ENCODE measurements around the gene SMYD2.

SMYD2 gene

DNA sequence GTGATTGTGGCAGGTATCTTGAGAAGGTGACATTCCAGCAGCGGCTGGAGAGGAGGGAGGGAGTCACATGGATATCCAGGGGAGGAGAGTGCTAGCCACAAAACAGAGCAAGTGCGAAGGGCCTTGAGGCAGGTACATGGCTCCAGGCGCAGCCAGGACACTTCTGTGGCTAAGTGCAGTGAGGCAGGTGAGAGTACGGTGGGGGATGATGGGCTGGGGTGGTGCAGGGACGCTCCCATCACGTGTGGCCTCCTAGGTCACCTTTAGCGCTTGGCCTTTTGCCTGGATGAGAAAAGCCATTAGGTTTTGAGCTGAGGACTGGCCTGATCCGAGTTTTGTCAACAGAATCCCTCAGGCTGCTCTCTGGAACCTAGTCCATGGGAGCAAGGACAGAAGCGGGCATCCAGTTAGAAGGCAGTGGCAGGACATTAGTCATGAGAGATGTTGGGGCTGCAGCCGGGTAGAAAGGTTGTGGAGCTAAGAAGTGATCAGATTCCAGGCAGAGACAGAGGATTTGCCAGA, 31.6 kb downstream of the SMYD2 start:
- peaks cover 11% of the 10 kb centered on the region; the same call in 1 of the 2 replicates for H3K4me1 ChIP-seq (ENCODE audit: insufficient read depth, low read length)
- peaks cover 46% of the 10 kb centered on the region for H3K27me3 ChIP-seq (ENCODE audit: insufficient read depth, low read length)
- H3K9ac ChIP-seq (ENCODE audit: low read depth, low read length), result no peak overlapping the region
- H3K27ac ChIP-seq (ENCODE audit: low read length), result no peak overlapping the region
- H3K36me3 ChIP-seq (ENCODE audit: insufficient read depth, low read depth, low read length), result no peaks in the 10 kb centered on the region
- no peaks in the 10 kb centered on the region for H3K9me3 ChIP-seq (ENCODE audit: insufficient read depth, low read depth, low read length)
- H3K4me3 ChIP-seq (ENCODE audit: low read length), result no peak overlapping the region

DNA sequence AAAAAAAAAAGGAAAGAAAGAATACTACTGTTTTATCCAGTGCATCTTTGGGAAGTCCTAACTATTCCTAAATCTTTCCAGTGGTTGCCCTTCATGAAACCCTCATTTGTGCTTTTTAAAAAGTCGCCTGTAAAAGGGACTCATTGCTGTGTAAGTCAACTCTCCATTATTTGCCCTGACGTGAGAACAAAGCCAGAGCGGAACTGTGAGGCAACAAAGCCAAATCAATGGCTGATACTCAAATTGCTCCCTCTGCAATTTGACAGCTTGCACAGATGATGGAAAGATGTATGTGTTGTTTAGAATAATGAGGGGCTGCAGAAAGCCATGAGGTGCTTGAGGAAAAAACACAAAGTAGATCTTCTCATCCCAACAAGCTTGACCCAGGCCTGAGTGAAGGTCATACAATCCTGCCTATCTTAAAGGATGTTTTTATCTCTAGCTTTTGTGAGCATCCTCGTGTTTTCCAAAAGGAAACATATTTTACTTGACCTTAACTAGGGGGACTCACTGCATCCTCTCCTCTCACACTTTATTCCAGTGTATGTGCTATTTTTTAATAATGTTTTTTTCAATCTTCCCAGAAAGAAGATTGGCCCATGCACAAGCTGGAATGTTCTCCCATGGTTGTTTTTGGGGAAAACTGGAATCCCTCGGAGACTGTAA, 33.4 kb downstream of the SMYD2 start:
- H3K36me3 ChIP-seq (ENCODE audit: insufficient read depth, low read depth, low read length), result no peaks in the 10 kb centered on the region
- no peaks in the 10 kb centered on the region for H3K9me3 ChIP-seq (ENCODE audit: insufficient read depth, low read depth, low read length)
- peaks cover 27% of the 10 kb centered on the region for H3K4me1 ChIP-seq (ENCODE audit: insufficient read depth, low read length)
- peaks cover 63% of the 10 kb centered on the region for H3K27me3 ChIP-seq (ENCODE audit: insufficient read depth, low read length)
- no peak overlapping the region for H3K27ac ChIP-seq (ENCODE audit: low read length)
- H3K9ac ChIP-seq (ENCODE audit: low read depth, low read length), result no peak overlapping the region
- H3K4me3 ChIP-seq (ENCODE audit: low read length), result no peak overlapping the region

DNA sequence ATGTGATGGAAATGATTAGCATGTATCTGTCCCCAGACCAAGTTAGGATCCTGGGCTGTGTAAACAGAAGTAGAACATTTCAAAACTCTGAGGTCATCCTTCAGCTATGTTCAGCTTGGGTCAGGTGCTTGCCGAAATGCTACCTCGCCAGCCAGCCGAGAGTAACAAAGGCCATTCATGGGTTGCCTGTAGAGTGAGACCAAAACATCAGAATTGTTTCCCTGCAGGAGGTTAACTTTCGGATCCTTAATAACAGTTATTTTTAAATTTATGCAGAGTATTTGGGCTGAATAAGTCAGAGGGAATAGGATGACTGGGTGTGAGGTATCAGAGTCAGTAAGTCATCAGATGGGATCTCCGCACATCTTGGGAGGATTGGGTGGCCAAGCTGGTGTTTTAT, 35.6 kb downstream of the SMYD2 start:
- H3K4me3 ChIP-seq (ENCODE audit: low read length), result peak overlapping the region; percentile 47
- peaks cover 31% of the 10 kb centered on the region for H3K4me1 ChIP-seq (ENCODE audit: insufficient read depth, low read length)
- H3K9me3 ChIP-seq (ENCODE audit: insufficient read depth, low read depth, low read length), result no peaks in the 10 kb centered on the region
- H3K27me3 ChIP-seq (ENCODE audit: insufficient read depth, low read length), result peaks cover 74% of the 10 kb centered on the region
- no peak overlapping the region for H3K27ac ChIP-seq (ENCODE audit: low read length)
- H3K36me3 ChIP-seq (ENCODE audit: insufficient read depth, low read depth, low read length), result no peaks in the 10 kb centered on the region
- peak overlapping the region; percentile 12; the same call in 1 of the 2 replicates for H3K9ac ChIP-seq (ENCODE audit: low read depth, low read length)

DNA sequence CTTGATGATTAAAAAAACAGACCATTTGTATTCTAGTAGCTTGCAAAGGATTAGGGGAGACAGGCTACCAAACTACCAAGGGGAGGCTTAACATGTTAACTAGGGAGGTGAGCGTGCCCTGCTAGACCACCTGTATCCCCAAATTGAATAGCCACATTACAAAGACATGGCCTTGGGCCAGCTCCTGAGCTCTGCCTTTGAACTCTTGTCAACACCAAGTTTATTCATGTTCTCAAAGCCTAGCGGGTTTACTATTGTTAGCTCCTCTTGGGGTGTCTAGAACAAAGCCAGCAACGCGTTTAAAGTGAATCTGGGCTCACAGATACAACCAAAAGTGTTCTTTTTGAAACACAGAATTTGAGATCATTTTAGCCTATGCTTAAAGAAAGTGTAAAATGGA, 36.3 kb downstream of the SMYD2 start:
- H3K27me3 ChIP-seq (ENCODE audit: insufficient read depth, low read length), result peaks cover 67% of the 10 kb centered on the region
- no peaks in the 10 kb centered on the region for H3K36me3 ChIP-seq (ENCODE audit: insufficient read depth, low read depth, low read length)
- H3K9me3 ChIP-seq (ENCODE audit: insufficient read depth, low read depth, low read length), result no peaks in the 10 kb centered on the region
- no peak overlapping the region for H3K9ac ChIP-seq (ENCODE audit: low read depth, low read length)
- H3K4me3 ChIP-seq (ENCODE audit: low read length), result peak overlapping the region; percentile 47
- H3K27ac ChIP-seq (ENCODE audit: low read length), result no peak overlapping the region
- peaks cover 30% of the 10 kb centered on the region for H3K4me1 ChIP-seq (ENCODE audit: insufficient read depth, low read length)

DNA sequence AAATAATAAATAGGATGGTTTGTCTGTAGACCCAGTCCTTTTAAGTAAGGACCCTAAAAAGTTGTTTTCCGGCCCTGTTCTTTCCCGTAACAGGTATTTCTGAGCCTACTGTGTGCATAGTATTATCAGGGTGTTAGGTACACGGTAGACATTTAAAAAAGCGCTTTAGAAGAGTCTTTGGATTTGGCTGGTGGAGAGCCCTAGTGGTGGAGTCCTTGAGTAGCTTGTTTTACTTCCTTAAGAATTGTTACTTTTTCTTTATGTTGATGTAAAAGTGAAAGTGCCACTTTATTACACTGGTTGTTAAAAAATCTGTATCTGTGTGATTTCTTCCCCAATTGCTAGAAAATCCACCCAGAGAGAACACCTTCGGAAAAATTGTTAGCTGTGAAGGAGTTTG, 36.8 kb downstream of the SMYD2 start:
- Histone ChIP-seq H3K4me1 (ENCODE audit: insufficient read depth, low read length) (peaks cover 30% of the 10 kb centered on the region), H3K9ac (ENCODE audit: low read depth, low read length) (peak overlapping the region; percentile 22; the same call in 1 of the 2 replicates), H3K27me3 (ENCODE audit: insufficient read depth, low read length) (peaks cover 63% of the 10 kb centered on the region), H3K36me3 (ENCODE audit: insufficient read depth, low read depth, low read length) (no peaks in the 10 kb centered on the region), H3K27ac (ENCODE audit: low read length) (no peak overlapping the region), H3K9me3 (ENCODE audit: insufficient read depth, low read depth, low read length) (no peaks in the 10 kb centered on the region), H3K4me3 (ENCODE audit: low read length) (peak overlapping the region; percentile 37; the same call in 1 of the 2 replicates)

DNA sequence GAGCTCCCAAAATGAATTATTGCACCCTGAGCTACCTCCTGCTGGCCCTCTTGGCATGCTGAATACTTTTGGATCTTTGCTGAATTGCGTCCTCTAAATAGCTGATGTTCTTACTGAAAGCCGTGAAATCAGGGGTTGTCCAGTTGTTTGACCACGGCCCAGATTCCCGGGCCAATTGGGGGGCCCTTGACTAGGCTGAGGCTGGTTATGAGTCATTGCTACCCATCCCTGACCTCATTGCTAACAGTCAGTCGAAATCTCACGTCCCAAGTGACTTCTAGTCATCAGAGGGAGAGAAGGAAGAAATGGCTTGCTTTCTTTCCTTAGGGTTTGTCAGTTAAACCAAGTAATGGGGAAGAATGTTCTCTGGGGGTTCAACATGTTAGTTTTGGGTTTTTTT, 37.4 kb downstream of the SMYD2 start:
- Histone ChIP-seq H3K4me1 (ENCODE audit: insufficient read depth, low read length) (peaks cover 30% of the 10 kb centered on the region), H3K4me3 (ENCODE audit: low read length) (peak overlapping the region; percentile 37; the same call in 1 of the 2 replicates), H3K27me3 (ENCODE audit: insufficient read depth, low read length) (peaks cover 57% of the 10 kb centered on the region), H3K9me3 (ENCODE audit: insufficient read depth, low read depth, low read length) (no peaks in the 10 kb centered on the region), H3K9ac (ENCODE audit: low read depth, low read length) (no peak overlapping the region; the same call in 1 of the 2 replicates), H3K27ac (ENCODE audit: low read length) (no peak overlapping the region), H3K36me3 (ENCODE audit: insufficient read depth, low read depth, low read length) (no peaks in the 10 kb centered on the region)

DNA sequence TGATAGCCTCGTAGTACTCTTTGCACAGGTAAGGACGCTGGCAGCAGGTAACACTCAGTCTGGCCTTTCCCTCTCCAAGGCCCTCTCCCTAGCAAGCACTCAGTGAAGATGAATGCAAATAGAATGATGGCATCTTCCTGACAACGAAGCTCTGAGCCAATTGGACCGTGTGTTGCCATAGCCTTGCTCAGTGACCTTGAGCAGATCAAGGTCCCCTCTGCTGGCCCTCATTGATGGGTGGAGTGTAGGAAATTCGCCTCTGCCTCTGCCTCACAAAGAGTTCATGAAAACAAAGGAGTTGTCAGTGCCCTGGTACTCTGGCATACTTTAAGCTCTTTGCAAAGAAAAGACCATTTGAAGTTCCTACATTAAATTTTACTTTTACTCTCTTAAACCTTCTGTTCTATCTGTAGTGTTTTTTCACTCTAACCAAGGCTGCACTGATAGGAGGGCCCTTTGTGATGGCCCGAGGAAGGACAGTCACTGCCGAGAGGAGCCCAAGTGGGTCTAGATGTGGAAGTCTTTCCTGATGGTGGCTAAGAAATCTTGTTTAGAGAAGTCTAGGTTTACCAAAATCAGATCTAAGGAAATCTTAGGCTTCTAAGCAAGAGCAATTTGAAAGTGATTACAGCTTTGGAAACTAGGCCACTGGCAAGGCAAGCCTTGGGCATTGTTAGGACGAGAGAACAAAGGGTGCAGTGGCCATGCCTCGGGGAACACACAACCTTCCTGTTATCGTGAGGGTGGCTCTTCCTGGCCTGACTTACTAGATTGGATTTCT, 38.2 kb downstream of the SMYD2 start:
- no peaks in the 10 kb centered on the region for H3K9me3 ChIP-seq (ENCODE audit: insufficient read depth, low read depth, low read length)
- peaks cover 30% of the 10 kb centered on the region for H3K4me1 ChIP-seq (ENCODE audit: insufficient read depth, low read length)
- no peak overlapping the region for H3K9ac ChIP-seq (ENCODE audit: low read depth, low read length)
- no peak overlapping the region for H3K27ac ChIP-seq (ENCODE audit: low read length)
- no peak overlapping the region for H3K4me3 ChIP-seq (ENCODE audit: low read length)
- H3K27me3 ChIP-seq (ENCODE audit: insufficient read depth, low read length), result peaks cover 50% of the 10 kb centered on the region
- no peaks in the 10 kb centered on the region for H3K36me3 ChIP-seq (ENCODE audit: insufficient read depth, low read depth, low read length)

DNA sequence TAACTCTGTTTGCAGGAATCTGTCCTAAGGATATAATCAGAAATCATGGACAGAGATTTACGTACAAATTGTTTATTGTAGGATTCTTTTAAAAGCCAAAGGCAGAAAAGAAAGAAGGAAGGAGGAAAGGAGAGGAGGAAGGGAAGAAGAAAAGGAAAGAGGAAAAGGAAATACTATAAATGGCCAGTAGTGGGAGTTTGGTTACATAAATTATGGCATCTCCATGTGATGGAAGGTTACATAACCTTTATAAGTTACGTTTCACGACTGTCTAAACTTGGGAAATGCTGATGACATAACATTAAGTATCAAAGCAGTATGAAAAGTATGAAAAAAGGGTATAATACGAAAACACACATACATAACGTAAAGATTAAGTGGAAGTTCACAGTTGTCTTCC, 39.0 kb downstream of the SMYD2 start:
- Histone ChIP-seq H3K4me3 (ENCODE audit: low read length) (no peak overlapping the region), H3K36me3 (ENCODE audit: insufficient read depth, low read depth, low read length) (no peaks in the 10 kb centered on the region), H3K9ac (ENCODE audit: low read depth, low read length) (no peak overlapping the region)

DNA sequence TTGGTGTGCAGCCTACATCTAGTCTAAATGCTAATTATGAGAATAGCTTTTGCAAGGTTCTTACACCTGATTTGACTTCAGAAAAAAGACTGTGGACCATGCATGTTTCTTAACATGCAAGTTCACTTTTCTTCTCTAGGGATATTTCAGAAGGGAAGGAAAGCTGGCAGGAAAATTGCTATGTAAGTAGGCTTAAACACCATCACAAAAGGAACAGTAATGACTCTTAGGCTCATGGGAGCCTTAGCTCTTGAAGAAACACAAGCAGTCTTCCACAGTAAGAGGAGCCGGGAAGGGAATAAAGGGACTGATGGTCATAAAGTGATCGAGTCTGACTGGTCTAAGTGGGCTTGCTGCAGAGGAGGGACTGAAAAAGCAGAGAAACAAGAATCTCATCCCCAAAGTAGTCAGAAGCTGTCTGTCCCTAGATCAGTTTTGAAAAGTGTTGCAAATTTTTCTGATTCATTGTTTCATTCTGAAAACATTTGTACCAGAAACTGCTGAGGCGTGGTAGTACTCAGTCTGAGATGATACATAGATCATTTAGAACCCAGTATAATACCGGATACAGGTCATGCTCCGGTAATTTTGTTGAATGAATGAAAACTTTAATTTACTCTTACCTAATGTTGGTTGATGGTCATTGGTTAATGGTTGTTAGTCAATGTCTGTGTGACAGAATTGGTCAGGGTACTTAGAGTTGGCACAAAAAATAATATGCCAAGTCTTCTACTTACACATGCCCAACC, 40.9 kb downstream of the SMYD2 start:
- Histone ChIP-seq H3K9ac (ENCODE audit: low read depth, low read length) (no peak overlapping the region), H3K4me1 (ENCODE audit: insufficient read depth, low read length) (peaks cover 24% of the 10 kb centered on the region), H3K4me3 (ENCODE audit: low read length) (no peak overlapping the region), H3K36me3 (ENCODE audit: insufficient read depth, low read depth, low read length) (no peaks in the 10 kb centered on the region), H3K27me3 (ENCODE audit: insufficient read depth, low read length) (peaks cover 30% of the 10 kb centered on the region), H3K9me3 (ENCODE audit: insufficient read depth, low read depth, low read length) (no peaks in the 10 kb centered on the region), H3K27ac (ENCODE audit: low read length) (no peak overlapping the region)

More for the DNA sequence above, 39.0 kb downstream of the SMYD2 start:
- H3K27me3 ChIP-seq (ENCODE audit: insufficient read depth, low read length), result peaks cover 42% of the 10 kb centered on the region
- no peak overlapping the region for H3K27ac ChIP-seq (ENCODE audit: low read length)
- no peaks in the 10 kb centered on the region for H3K9me3 ChIP-seq (ENCODE audit: insufficient read depth, low read depth, low read length)
- H3K4me1 ChIP-seq (ENCODE audit: insufficient read depth, low read length), result peaks cover 30% of the 10 kb centered on the region

DNA sequence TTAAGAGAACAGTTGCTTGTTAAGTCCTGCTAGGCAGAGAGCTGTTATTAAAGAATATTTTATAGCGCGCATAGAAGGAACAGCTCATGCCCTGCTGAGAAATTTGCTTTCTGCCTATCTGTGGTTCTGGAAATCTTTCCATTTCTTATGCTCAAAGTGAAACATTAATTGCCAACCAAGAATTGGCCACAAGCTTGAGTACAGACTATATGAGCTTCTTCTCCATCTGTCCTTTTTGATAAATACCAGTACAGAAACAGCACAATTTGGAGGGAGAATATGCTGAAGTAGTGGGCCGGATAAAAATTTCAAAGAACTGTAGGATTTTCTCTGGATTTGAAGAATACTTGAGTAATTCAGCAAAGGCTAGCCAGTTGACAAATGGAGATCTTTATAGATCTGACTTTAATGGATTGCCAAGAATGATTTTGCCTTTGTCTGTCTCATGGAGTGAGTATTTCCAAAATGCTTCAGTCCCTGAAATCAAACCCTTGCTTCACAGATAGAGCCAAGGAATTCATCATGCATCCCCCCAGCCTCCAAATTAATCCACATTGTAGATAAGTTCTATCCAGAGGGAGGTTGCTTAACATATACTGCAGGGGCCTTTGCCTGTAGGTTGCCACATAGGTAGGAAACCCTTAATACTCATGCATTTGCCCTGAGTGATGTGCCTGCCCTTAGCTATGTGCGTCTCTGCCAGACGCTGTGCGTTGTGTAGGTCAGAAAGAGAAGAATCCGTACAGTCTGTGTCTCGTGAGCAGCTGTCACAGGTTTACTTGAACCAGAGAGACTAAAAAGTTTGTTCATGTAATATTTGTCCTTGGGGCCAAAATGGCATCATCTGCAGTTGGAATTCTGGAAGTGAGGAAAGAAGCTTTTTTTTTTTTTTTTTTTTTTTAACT, 44.2 kb downstream of the SMYD2 start:
- no peaks in the 10 kb centered on the region for H3K36me3 ChIP-seq (ENCODE audit: insufficient read depth, low read depth, low read length)

More for the DNA sequence above, 44.2 kb downstream of the SMYD2 start:
- 0 out of 2 replicates have a peak, but pooled peaks cover 3% of the 10 kb centered on the region for H3K4me1 ChIP-seq (ENCODE audit: insufficient read depth, low read length)
- no peak overlapping the region for H3K9ac ChIP-seq (ENCODE audit: low read depth, low read length)
- no peak overlapping the region for H3K4me3 ChIP-seq (ENCODE audit: low read length)
- H3K27me3 ChIP-seq (ENCODE audit: insufficient read depth, low read length), result peaks cover 3% of the 10 kb centered on the region; the same call in 1 of the 2 replicates
- no peaks in the 10 kb centered on the region for H3K9me3 ChIP-seq (ENCODE audit: insufficient read depth, low read depth, low read length)
- no peak overlapping the region for H3K27ac ChIP-seq (ENCODE audit: low read length)

All from iPS-20b (cell line).